ENCODE measurements around the gene CRTC3.
"Not testable (repeated sequence)": the region's sequence is repeated elsewhere in the genome, so short reads cannot be mapped to it uniquely, and the experiment has no call there.

CRTC3 gene

DNA sequence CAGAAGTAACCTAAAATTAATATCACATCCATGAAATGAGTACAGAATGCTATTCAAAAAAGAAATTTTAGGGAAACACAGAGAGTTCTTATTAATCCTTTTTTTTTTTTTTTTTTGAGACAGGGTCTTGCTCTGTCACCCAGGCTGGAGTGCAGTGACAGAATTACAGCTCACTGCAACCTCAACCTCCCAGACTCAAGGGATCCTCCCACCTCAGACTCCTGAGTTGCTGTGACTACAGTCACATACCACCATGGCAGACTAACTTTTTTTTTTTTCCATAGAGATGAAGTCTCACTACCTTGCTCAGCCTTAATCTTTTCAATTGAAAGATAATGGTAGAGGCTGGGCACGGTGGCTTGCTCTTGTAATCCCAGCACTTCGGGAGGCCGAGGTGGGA lies 6.3 kb upstream of the CRTC3 start:
- DNase-seq, result no peak

DNA sequence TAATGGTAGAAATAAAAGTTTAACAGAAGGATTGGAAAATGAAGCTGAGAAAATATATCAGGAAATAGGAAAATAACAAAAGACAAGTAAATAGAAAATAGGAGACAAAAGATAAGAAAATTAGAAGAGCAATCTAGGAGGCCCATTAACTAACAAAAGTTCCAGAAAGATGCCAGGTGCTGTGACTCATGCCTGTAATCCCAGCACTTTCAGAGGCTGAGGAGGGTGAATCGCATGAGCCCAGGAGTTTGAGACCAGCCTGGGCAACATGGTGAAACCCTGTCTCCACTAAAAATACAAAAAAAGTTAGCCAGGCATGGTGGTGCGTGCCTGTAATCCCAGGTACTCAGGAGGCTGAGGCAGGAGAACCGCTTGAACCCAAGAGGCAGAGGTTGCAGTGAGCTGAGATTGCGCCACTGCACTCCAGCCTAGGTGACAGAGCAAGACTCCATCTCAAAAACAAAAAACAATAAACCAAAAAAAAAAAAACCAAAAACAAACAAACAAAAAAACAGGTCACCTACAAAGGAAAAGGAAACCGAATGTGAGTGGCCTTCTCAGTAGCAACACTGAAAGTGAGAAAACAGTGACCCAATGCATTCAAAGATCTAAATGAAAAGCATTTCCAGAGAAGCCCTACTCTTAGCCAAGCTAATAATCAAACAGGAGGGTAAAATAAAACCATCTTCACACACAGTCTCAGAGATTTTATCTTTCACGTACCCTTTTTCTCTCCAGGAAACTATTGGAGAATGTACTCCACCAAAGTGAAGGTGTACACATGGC lies 5.5 kb upstream of the CRTC3 start:
- DNase-seq, result not testable (repeated sequence)

DNA sequence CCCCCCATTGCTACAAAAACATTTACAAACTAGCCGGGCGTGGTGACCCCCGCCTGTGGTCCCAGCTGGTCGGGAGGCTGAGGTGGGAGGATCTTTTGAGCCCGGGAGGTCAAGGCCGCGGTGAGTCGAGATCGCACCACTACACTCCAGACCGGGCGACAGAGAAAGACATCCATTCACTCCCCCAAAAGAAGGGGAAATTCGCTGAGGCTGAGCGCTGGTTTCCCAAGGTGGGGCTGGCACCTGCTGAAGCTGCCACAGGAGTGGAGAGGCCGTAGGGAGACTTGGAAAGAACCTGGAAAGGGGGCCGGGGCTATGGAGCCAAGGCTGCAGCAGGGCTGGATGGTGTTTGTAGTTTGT lies 732 bp upstream of the CRTC3 start:
- DNase-seq, result no peak

DNA sequence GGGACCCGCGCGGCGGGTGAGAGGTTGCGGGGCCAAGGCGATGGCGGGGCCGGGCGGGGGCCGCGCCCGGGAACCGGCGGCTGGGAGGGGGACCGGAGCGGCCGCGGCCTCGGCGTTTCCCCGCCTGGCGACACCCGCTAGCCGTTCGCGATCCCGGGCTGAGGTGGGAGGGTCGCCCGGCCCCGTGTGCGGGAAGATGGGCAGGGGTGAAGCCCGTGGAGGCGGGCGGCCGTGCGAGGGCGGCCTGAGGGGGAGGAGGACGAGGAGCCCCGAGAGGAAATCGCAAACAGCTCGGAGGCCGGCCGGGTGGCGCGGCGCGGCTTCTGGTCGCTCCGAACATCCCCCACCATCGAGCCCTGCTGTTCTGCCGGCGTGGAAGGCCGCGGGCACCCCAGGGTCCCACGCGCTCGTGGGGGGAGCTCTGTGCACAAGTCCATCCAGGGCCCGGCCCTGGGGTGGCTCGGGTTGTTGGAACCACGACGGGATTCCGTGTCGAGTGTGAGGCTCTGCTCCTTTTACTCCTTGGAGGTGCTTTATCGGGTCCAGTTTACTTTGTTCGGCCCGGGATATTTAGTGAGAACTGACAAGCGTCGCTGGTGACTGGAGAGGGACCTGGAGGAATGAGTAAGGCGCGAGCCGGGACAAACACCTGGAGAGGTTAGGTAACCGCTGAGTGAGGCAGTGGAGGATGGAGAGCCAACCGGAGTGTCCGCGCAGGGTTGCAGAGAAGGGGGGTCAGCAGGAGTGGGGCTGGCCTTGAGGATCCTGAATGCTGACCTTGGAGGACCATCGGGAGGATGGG lies 728 bp downstream of the CRTC3 start:
- peak; percentile 19 for DNase-seq

DNA sequence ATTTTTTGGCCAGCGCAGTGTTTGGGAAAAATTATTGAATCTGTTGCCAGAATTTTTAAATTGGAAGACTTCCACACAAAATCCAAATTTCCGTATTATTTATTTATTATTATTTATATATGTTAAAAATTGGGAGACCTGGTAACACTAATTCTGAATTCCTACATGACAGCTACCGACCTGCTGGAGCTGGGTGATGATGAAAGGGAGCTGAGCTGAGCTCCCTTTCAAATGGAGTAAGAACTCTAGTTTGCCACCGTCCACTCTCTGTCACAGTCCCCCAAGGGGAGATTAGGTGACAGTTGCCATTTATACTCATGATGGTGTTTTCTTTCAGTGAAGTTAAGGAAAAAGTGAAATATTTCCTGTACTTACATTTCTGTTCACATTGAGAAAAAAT lies 1.4 kb downstream of the CRTC3 start:
- DNase-seq, result no peak

DNA sequence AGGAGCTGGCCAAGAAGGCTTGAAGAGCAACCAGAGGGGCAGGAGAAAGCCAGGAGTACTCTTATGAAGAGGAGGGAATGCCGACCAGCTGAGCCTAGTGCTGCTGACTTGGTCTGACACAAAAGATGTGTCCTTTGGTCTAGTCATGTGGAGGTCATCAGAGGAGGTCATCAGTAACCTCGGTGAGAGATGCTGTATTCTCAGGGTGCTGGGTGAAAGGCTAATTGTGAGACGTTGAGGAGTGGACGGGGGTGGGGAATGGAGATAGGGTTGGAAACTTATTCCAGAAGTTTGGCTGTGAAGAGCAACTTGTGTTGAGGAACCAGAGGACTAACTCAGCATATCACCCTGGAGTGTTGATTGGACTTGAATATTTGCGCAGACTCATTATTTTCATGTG lies 5.5 kb downstream of the CRTC3 start:
- no peak for DNase-seq

DNA sequence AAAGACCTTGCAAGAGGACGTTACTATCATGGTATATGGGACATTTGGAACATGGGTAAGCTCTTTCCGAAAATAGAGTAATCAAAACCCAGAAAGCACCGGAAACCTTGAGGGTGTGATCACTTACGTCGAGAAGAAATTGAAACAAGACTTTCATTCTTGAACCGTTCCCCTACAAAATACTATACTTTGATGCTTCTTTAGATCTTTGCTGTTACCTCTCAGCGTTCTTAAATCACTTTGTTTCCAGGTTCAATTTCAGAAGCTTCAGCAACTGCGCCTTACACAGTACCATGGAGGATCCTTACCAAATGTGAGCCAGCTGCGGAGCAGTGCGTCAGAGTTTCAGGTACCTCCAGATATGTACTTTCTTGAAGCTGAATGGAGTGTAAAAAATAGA lies 10.1 kb downstream of the CRTC3 start:
- DNase-seq, result peak; percentile 22

DNA sequence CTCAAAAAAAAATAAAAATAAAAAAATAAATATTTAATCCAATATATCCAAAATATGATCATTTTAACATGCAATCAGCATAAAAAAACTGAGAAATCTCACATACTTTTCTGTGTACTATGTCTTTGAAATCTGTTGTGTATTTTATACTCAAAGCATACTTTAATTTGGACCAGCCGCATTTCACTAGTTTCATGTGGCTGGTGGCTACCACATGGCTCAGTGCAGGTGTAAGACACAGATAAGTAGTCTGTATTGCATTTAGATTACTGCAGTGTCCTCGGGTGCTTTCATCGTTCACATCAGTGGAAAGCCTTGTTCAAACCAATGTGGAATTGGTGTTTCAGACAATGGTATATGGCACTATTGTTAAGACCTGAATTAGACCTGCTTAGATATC lies 11.0 kb downstream of the CRTC3 start:
- no peak for DNase-seq

DNA sequence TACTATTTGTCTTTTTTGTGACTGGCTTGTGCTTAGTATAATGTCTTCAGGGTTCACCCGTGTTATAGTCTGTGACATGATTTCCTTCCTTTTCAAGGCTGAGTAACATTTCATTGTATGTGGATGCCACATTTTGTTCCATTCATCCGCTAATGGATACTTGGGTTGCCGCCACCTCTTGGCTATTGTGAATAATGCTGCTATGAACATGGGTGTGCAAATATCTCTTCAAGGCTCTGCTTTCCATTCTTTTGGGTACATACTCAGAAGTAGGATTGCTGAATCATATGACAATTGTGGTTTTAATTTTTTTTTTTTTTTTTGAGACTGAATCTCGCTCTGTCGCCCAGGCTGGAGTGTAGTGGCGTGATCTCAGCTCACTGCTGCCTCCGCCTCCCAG lies 15.4 kb downstream of the CRTC3 start:
- DNase-seq, result no peak

DNA sequence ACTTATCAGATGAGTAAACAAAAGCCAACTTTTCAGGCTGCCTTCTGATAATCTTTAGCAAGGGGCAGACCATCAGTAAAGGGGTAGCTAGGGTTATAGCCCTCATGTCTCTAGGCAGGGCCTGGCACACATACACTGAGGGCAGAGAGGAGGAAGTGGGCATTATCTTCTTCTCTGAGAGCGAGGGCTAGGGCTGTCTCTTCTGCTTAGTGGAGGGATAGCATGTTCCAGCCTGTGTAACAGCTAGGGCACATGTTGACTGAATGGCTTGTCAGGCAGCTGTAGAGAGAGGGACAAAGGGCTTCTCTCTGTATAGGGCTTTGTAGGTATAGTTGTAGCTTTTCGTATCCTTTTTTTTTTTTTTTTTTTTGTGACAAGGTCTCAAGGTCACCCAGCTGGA lies 17.8 kb downstream of the CRTC3 start:
- DNase-seq, result no peak

DNA sequence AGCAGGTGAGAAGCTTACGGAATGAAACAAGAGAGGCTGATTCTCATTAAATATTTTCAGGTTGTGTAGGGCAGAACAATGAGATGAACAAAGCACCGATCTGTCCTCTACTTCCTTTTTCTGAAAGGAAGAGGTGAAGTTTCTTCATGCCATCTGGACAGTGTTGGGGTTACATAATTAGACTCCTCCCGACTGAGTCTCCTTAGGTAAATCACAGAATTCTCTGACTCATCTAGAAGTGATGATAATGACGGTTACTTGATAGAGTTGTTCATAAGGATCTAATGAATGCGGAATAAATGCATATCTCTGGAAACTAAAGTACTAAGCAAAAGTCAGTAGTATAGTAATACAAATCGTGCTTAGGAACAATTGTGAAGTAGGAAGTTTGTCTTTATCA lies 21.2 kb downstream of the CRTC3 start:
- DNase-seq, result no peak

DNA sequence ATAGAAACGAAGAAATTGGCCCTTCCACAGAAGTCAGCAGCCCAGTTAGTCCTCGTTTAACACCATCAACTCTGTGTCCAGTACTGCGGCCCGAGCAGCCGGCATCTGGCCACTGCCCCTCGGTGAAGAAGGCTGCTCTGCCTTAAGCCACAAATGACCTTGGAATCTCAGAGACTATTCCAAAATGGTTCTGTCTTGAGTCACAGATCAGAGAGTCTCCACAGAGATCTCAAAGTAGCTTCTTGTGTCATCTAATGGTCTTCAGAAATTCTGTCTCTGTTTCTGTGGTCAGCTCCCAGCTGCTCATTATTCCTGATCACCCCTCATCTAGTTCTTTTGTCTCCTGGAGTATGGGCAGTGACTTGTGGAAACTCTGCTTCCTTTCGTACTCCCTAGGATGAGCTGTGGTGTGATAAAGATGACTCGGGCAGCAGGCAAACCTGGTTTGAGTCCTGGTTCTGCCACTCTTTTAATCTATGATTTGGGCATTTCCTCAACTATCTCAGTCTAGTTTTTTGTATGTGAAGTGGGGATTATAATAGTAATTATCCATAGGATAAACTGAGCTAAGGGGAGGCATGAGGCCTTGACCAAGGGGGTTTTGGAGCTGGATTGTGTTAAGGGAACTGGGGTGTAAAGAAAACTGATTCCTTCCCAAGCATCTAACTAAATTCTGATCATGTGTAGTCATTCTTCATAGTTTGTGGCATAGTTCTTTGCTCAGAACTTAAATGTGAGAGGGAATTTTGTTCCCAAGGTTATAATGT lies 22.6 kb downstream of the CRTC3 start:
- no peak for DNase-seq

DNA sequence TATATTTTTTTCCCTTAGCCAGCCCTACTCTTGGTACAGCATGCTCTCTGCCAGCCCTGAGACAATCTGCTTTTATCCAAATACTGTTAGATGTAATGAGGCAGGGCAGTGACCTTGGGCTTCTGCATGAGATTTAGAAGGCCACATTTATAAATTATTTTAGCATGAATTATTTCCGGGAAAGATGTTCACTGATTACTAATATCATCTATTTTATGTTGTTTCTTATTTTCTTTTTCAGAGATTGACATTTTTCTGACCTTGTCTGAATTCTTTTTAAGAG lies 23.1 kb downstream of the CRTC3 start:
- no peak for DNase-seq

DNA sequence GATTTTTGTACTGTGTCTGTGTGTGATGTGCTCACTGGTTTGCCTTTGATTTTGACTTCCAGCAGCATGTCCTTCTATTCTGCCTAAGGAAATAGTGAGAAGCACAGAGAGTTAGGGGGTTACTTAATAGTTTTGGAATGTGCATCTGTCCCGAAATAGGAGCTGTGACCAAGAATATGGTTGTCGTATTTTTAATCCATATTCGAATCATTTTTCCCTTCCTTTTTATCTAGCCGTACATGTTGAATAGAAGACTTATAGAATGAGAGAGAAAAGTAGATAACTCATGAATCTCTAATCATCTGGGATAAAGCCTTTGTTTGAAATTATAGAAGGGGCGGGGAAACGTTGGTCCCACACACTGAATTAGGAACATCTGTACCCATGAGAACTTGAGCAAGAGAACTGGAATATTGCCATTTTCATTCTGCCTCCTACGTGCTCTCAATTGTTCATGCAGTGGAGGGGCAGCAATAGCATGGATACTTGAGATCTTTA lies 23.6 kb downstream of the CRTC3 start:
- no peak for DNase-seq

DNA sequence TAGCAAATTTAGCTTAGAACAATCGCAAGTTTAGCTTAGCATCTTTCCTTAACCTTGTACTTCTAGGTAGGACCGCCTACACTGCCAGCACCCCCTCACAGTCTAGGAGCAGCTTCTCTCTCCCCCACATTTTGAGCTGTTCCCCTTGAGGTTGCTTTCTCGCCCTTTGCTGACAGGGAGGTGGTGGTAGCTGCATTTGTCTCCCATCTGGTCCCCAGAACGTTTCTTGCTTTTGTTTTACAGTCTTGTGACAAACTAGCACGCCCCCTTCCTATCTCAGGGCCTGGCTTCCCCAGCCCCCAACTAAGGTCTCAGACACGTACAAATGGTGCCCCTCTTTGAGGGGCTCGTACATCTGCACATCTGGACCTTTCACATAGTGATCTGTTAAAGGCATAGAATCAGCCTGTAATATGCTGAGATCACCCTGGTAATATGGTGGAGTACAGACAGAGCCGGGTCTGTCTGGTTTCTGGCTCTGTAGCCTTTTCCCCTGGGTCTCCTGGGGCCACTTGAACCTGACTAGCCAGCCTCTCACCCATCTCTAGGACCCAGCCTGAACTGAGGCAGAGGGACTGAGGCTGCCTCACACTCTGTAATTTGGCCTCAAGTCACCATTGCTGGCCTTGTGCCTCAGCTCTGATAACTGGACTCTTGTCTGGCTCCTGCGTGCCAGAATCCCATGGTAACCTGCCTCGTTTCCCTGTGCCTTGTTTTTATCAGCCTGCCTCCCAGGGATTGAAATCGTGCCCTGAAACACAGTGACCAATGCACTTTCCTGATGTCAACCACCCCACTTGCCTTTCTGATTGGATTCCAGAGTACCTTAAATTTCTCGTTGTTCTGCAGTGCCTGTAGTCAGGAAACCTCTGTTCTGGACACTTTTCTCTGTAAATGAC lies 27.7 kb downstream of the CRTC3 start:
- no peak for DNase-seq

DNA sequence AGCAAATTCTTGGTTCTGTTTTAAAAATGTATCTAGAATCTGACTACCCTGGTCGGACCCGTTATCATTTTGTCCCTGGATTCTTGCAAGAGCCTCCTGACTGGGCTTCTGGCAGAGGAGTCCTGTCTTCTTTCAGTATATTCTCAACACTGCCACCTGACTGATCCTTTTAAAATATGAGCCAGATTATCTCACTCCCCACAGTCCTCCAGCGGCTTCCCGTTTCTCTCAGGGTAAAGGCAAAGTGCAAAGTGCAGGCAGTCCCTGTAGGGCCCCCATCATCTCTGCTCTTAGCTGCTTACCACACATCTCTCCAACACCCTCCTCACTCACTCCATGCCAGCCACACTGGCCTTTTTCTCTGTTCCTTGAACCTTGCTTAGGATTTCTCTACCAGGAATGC lies 28.4 kb downstream of the CRTC3 start:
- no peak for DNase-seq

DNA sequence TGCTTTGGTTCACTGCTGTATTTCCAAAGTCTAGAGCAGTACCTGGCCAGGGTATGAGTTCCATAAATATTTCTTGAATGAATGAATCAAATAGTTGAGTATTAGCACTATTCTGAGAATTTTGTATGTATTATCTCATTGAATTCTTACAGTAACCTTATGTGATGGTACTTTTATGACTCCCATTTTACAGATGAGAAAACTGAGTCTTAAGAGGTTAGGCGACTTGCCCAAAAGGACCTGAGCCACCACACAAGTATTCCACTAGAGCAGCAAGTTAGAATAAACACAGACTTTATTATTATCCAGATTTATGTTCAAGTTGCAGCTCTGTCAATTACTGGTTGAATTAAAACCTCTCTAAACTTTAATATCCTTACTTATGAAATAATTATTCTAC lies 29.4 kb downstream of the CRTC3 start:
- DNase-seq, result no peak

DNA sequence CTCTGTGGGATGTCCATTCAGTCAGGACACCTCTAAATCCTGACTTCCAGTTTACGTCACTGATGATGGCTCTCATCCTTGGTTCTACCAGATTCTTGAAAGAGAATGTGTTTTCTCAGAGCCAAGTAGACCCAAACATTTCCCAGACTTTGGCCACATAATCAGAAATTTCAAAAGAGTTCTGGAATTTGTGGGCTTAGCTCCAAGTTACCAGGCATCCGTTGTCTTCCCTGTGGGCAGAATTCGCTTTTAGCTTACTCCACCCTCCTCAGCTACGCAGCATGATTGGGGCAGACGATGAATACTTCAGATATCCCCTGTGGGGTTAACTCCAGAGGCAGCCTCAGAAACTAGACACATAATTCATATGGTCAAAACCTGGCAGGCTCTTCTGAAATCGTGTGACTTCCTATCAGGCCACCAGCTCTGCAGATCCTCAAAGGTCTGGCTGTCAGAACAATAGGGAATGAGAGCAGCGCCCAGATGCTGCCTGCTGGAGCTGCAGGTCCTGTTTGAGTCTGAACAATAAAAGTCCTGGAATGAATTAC lies 30.6 kb downstream of the CRTC3 start:
- no peak for DNase-seq

DNA sequence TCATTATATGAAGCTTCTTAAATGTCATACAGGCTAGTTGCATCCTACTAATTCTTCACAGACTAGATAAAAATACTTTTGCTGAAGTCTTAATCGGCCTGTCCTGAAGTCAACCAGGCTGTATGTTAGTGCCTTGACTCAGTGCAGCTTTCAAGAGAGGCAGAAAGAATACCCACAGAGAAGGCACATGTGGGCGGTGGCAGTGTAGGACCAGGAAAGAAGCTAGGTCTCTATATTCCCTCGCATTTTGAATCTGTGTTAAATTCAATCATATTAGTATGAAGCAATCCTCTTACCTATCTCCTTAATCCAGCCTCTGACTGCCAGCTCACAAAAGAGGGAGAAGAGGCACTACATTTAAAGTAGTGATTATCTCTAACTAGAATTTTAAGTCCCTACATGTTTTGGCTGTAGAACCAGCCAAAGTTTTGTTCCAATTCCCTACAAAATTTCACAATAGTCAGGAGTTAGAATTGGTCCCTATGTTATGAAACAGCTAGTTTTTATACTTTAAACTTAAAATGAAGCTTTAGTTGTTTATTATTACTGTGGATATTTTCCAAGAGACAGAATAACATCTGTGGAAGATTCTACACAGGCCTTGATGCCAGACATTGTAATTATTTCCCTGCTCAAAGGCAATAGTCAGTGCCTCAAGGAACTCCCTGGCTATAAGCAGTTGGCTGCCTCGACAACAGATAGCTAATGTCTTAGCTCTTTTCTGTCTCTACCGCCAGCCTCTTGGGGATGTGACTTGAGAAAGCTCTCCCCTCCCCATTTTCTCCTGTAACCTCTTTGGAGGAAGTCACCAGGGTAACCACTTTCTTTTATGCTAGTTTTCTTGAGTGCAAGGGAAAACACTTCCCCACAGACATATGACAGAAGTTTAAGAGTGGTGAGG lies 31.9 kb downstream of the CRTC3 start:
- DNase-seq, result no peak

DNA sequence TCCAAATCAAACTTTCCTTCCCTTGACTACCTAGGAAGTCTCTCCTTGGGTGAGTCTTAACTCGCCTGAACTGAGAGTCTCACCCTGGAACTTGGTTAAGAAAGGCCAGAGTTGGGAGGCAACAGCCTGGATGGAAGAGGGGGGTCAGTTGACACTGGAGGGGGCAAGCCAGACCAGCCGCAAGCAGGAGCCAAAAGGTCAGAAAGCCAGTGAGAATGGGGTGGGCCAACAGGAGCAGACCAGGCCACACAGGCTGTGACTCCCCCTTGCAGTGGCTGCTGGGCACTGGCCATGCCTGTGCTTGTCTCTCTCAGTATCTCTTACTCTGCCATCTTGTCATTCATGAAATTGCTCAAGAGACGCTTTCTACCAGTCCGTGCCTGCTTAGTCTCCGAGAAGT lies 32.9 kb downstream of the CRTC3 start:
- DNase-seq, result no peak

DNA sequence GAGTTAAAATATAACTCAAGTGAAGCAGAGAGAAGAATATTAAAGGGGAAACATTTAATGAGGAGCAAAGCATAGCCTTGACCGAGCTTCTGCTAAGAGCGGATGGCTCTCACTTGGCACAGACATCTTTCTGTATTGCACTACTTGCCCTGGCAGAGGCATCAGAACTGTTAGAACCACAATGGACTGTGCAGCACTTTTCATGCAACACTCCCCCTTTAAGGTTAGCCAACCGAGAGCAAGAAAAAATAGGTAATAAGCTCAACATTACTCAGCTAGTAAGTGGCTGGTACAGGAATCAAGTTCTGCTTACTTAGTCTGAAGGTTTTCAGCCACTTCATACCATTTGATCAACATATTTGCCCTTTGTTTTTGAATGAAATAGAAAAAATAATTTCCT lies 33.7 kb downstream of the CRTC3 start:
- no peak for DNase-seq
